ENCODE results near the gene CLDN25. TPM values are rescaled to one million over a fixed set of nuclear protein-coding genes. Genes with fewer than 3 reads are reported as not detected.

Gene CLDN25
- not detected for total RNA-seq (2021; fragmentation: NEBNext Ultra II Directional; extraction: Animal tissue kit (Norgen Biotek cat#: 25700))
- long read RNA-seq: 0 reads

DNA sequence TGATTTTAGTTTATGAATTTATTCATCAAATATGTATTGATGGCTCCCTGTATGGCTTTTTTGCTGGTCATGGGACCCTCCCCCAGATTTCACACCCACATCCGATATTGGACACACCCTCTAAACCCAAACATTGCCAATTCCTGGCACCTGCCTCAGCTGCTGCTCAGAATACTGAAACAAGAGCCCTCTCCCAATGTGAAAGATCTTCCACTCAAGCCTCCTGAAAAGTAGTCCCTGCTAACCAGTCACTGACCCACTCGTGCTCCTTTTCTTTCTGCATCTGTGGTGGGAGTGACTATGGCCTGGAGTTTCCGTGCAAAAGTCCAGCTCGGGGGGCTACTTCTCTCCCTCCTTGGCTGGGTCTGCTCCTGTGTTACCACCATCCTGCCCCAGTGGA, at the start of gene CLDN25:
TSS of gene CLDN25 (plus strand) at position 301 of the 400 bp plus-strand sequence. CDS start at position 301, 0 bp downstream.
- Mint-ChIP-seq H3K4me1 (ENCODE audit: low read depth) (peaks cover 12% of the 10 kb centered on the region), H3K4me3 (no peak within 1 kb of the TSS), H3K36me3 (ENCODE audit: low read depth) (no peaks in the 10 kb centered on the region), H3K9me3 (no peaks in the 10 kb centered on the region), H3K27me3 (ENCODE audit: insufficient read depth) (peaks cover 19% of the 10 kb centered on the region), H3K27ac (no peak within 1 kb of the TSS)
- no peak for DNase-seq
- TF ChIP-seq, protein P1, sequence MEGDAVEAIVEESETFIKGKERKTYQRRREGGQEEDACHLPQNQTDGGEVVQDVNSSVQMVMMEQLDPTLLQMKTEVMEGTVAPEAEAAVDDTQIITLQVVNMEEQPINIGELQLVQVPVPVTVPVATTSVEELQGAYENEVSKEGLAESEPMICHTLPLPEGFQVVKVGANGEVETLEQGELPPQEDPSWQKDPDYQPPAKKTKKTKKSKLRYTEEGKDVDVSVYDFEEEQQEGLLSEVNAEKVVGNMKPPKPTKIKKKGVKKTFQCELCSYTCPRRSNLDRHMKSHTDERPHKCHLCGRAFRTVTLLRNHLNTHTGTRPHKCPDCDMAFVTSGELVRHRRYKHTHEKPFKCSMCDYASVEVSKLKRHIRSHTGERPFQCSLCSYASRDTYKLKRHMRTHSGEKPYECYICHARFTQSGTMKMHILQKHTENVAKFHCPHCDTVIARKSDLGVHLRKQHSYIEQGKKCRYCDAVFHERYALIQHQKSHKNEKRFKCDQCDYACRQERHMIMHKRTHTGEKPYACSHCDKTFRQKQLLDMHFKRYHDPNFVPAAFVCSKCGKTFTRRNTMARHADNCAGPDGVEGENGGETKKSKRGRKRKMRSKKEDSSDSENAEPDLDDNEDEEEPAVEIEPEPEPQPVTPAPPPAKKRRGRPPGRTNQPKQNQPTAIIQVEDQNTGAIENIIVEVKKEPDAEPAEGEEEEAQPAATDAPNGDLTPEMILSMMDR (IDR thresholded peaks at IDR 0.05): no peak

DNA sequence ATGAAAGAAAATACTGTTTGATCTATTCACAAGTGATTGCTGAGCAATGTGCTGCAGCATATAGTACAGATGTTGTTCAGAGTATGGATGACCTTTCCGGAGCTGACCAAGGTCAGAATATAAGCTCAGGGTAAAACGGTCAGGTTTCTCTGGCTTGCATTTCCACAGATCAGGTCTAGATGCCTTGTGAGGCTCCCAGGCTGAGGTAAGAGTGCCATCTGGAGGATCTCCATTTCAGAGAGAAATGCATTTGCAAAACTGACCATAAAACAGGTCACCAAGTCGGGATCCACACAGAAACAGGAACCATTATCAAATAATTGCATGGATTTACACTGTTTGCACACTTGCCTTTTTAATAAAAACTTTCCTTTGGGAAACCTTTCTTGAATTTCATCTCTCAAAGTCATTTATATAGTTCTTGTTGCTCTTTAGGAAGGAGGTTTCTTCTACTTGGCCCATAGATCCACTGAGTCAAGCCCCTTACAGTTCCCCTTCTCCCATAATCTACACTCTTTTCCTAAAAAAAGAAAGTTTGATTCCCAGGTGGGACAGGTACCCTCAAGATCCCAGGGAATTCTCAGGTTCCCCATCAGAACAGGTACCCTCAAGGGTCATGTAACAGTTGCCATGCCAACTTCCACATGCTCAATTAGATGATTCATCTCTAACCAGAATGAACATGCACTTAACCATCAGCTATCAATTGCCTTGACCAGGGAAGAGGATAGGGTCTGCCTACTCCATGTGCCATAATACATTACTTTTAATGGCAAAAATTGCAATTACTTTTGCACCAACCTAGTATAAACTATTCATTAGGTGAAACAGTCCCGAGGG, 48.5 kb upstream of the CLDN25 start:
- peaks cover 15% of the 10 kb centered on the region for H3K4me1 Mint-ChIP-seq (ENCODE audit: low read depth)
- peak; percentile 39 for DNase-seq
- no peaks in the 10 kb centered on the region; the same call in 1 of the 2 replicates for H3K27me3 Mint-ChIP-seq (ENCODE audit: insufficient read depth)
- TF ChIP-seq, protein P1 (IDR thresholded peaks at IDR 0.05): peak; percentile 58; the same call in 1 of the 2 replicates
- H3K4me3 Mint-ChIP-seq: no peak overlapping the region
- H3K9me3 Mint-ChIP-seq: no peaks in the 10 kb centered on the region
- H3K27ac Mint-ChIP-seq: no peak overlapping the region
- no peaks in the 10 kb centered on the region for H3K36me3 Mint-ChIP-seq (ENCODE audit: low read depth)

DNA sequence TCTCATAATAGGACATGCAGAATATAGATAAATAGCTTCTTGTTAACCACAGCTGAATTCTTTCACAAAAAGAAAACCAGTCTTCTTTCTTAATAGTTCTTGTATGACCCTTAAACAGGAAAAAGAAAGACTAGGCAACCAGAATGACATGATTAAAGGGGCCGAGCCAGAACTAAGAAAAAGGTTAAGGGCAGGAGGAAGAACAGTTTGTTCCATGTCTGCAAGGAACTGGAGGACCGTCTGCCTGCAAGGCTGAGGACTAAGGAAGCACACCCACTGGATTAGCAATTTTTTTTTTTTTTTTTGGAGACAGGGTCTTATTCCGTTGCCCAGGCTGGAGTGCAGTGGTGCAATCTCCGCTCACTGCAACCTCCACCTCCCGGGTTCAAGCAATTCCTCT, 47.5 kb upstream of the CLDN25 start:
- H3K9me3 Mint-ChIP-seq: no peaks in the 10 kb centered on the region
- no peak for DNase-seq
- H3K36me3 Mint-ChIP-seq (ENCODE audit: low read depth): no peaks in the 10 kb centered on the region
- no peak overlapping the region for H3K4me3 Mint-ChIP-seq
- H3K4me1 Mint-ChIP-seq (ENCODE audit: low read depth): peaks cover 15% of the 10 kb centered on the region
- H3K27me3 Mint-ChIP-seq (ENCODE audit: insufficient read depth): no peaks in the 10 kb centered on the region; the same call in 1 of the 2 replicates
- TF ChIP-seq, protein P1 (IDR thresholded peaks at IDR 0.05): no peak
- no peak overlapping the region for H3K27ac Mint-ChIP-seq

DNA sequence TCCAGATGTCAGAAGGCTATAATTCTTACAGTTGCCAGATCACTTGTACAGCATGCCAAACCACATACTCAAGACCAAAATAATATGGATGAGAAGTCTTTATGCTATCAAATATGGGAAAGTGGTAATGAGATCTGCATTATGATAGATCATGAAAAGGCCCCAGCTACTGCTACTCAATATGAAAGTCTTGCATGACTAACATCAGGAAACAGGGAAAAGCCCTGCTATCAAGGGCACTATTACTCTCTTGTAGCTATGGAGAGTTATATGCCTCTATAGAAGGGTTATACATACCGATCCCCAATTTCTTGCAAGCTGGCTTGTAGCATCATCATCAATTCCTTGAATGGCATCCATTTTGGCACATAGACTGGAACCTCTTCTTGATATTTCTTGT, 43.3 kb upstream of the CLDN25 start:
- Mint-ChIP-seq H3K36me3 (ENCODE audit: low read depth) (no peaks in the 10 kb centered on the region), H3K27ac (no peak overlapping the region), H3K9me3 (no peaks in the 10 kb centered on the region), H3K27me3 (ENCODE audit: insufficient read depth) (no peaks in the 10 kb centered on the region), H3K4me3 (no peak overlapping the region), H3K4me1 (ENCODE audit: low read depth) (no peaks in the 10 kb centered on the region)
- TF ChIP-seq, protein P1 (IDR thresholded peaks at IDR 0.05): no peak
- DNase-seq: no peak

DNA sequence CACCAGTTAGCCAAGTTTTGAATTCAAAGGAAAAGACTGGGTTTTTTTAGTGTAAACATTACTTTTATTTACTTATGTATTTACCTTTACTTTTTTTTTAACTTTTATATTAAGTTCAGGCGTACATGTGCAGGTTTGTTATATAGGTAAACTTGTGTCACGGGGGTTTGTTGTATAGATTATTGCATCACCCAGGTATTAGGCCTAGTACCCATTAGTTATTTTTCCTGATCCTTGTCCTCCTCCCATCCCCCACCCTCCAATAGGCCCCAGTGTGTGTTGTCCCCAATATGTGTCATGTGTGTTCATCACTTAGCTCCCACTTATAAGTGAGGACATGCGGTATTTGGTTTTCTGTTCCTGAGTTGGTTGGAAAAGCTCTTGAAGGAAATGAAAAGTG, 26.7 kb upstream of the CLDN25 start:
- Mint-ChIP-seq H3K27me3 (ENCODE audit: insufficient read depth) (no peaks in the 10 kb centered on the region), H3K36me3 (ENCODE audit: low read depth) (peaks cover 19% of the 10 kb centered on the region), H3K27ac (no peak overlapping the region), H3K4me1 (ENCODE audit: low read depth) (no peaks in the 10 kb centered on the region), H3K9me3 (no peaks in the 10 kb centered on the region), H3K4me3 (no peak overlapping the region)
- DNase-seq: no peak
- TF ChIP-seq, protein P1 (IDR thresholded peaks at IDR 0.05): no peak

Measured in HFFc6 (cell line).